Fibroblast of mammary gland (primary cell): ENCODE results near the gene SCAF11.

Experiments
- DNase-seq: peaks from one replicate; pipeline ENCODE4 v3.0.0-alpha.2; 2010; ENCODE audit warnings: low read depth
- H3K4me3 ChIP-seq: 2 replicates; pipeline ENCODE4 v1.5.1; 2011; ENCODE audit warnings: low read depth, mild to moderate bottlenecking, low read length, moderate library complexity; ENCODE audit not compliant: control insufficient read depth
- TF ChIP-seq, protein P1 (sequence below): conservative IDR thresholded peaks from 2 replicates; pipeline ENCODE4 v1.5.1; 2011; ENCODE audit warnings: low read depth, low read length, inconsistent platforms; ENCODE audit not compliant: control insufficient read depth, insufficient read depth

Gene SCAF11

DNA sequence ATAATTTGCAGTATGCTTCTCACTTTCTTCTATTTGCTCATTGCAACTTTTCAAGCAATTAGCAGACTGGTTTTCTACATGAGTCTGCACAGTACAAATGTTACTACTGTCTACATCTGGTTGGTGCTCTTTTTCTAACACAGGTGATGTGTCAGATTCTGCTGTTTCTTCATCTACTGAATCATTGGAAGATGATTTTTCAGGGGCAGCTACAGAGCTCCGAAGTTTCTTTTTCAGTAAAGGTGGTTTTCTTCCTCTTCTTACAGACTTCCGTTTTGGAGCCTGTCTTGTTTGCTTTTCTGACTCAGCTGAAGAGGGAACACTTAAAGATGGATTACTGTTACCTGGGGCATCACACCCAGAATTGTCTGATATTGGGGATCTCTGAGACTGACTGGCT, 62.1 kb downstream of the SCAF11 start:
- TF ChIP-seq, protein P1, sequence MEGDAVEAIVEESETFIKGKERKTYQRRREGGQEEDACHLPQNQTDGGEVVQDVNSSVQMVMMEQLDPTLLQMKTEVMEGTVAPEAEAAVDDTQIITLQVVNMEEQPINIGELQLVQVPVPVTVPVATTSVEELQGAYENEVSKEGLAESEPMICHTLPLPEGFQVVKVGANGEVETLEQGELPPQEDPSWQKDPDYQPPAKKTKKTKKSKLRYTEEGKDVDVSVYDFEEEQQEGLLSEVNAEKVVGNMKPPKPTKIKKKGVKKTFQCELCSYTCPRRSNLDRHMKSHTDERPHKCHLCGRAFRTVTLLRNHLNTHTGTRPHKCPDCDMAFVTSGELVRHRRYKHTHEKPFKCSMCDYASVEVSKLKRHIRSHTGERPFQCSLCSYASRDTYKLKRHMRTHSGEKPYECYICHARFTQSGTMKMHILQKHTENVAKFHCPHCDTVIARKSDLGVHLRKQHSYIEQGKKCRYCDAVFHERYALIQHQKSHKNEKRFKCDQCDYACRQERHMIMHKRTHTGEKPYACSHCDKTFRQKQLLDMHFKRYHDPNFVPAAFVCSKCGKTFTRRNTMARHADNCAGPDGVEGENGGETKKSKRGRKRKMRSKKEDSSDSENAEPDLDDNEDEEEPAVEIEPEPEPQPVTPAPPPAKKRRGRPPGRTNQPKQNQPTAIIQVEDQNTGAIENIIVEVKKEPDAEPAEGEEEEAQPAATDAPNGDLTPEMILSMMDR: no peak
- H3K4me3 ChIP-seq: no peak overlapping the region
- no peak for DNase-seq

DNA sequence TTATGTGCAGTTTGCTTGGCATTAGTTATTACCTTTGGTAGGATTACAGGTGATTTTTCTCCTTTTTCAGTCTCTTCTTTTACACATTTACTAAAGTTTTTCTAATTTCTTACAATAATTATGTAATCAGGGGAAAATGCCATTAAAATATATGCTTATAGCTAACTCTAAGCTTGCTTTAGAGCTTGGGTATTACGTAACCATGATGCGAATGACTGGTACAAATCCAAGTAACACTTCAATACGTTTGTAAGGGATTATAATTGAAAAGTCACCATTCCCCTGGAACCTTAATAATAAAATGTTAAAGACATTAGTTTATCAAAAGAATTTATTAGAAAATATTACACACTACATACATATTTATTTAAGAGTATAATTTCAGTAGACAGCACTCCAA, 71.6 kb downstream of the SCAF11 start:
- TF ChIP-seq, protein P1: no peak
- peak; percentile 18 for DNase-seq
- no peak overlapping the region for H3K4me3 ChIP-seq

DNA sequence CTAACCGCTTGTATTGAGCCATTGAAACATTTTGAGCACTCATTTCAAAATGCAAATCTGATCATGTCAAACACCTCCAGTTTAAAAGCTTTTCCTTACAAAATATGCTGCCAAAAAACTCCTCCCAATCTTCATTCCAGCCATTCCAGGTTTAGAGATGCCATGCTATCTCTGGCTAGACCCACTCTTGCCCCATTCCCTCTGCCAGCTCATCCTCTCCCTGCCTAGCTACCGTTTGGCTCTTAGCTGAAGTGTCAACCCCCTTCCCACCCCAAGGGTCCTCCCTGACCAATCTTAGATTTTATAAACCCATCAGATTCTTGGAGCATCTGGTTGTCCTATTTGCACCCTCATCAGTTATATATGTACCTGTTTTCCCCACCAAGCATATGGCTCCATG, 75.0 kb downstream of the SCAF11 start:
- H3K4me3 ChIP-seq: no peak overlapping the region
- no peak for DNase-seq
- TF ChIP-seq, protein P1: no peak

DNA sequence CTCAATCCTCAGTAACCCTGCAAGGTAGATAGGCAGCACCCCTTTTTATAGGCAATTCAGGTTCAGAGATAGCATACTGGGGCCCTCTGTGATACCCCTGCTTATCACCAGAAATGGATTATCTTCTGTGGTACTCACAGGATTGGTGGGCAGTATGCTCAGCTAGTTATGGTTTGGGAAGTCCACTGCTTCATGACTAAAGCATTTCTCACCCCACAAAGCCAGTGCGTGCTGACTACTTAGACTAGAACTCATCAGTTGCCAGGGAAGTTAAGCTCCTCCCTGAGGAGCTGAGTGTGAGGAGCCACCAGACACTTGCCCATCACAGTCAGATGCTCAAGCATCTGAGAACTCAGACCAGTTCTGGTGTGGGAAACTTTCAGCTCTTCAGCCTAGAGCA, 76.3 kb downstream of the SCAF11 start:
- no peak overlapping the region for H3K4me3 ChIP-seq
- TF ChIP-seq, protein P1: no peak
- DNase-seq: peak; percentile 86

DNA sequence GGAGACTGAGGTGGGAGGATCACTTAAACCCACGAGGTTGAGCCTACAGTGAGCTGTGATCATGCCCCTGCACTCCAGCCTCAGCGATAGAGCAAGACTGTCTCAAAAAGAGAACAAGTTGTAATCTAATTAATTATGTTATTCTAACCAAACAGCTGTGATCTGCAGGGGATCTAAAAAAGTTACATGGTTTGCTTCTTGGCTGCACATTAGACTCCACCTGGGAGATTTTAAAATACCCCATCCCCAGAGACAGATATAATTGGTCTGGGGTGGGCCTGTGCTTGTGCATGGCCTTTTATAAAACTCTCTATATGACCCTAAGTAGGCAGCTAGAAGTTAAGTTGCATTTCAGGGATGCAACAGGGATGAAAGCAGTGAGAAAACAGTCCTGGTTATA, 76.7 kb downstream of the SCAF11 start:
- DNase-seq: no peak
- TF ChIP-seq, protein P1: no peak
- H3K4me3 ChIP-seq: no peak overlapping the region

DNA sequence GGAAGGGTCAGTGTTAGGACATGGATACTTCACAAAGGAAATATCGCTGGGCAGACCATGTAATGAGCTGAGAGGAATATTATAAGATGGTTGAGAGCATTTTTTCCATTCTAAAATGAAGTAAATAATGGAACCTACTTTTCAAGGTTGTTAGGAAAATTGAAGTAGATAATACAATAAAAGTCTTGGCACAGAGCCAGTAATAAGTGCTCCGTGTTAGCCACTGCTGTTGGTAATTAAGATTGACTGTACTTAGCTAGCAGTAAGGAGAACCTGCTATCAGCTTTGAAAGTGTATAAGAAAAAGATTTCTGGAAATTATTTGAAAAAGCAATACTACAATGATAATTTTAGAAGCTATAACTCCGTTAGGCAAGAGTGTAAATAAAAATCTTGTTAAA, 77.6 kb downstream of the SCAF11 start:
- TF ChIP-seq, protein P1: no peak
- DNase-seq: no peak

DNA sequence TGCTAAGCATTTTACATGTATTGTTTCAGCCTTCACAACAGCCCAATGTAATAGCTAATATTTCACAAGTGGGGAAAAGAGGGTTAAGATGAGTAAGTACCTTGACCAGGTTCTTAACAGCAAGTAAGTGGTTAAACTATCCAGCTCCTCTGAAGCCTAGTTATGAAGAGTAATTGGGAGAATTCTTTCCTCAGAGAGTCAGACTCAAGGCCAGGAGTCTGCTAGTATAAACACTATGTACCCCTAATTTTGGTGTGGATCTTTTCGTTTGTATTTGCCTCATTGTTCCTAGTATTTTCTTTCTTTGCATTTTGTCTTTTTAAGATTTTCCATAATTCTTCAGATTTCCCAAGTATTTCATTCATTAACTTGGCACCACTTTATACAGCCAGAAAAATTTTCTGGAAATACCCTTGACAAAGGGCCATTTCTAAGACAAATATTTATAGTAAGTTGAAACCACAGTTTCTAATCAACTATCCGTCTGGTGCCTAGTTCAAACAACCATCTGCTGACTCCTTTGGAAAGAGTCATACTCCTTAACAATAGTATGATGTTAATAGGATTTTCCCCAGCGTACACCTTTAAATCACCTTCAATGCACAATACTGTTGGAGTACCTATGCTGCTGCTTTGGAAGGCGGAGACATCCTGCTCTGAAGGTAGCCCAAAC, 81.2 kb downstream of the SCAF11 start:
- no peak overlapping the region for H3K4me3 ChIP-seq
- DNase-seq: no peak
- TF ChIP-seq, protein P1: no peak

More for the DNA sequence above, 77.6 kb downstream of the SCAF11 start:
- H3K4me3 ChIP-seq: no peak overlapping the region
